Loucy (cell line): ENCODE results near the gene GIT1.

Experiments
- H2AFZ ChIP-seq: fragments of 200-600 bp; sonication (generic); 2 replicates; pipeline ENCODE4 v1.6.0; 2016; ENCODE audit warnings: antibody characterized with exemption, mild to moderate bottlenecking, low read length, moderate library complexity
- H3F3A ChIP-seq: fragments of 200-600 bp; 2 replicates; pipeline ENCODE4 v1.6.0; 2016; ENCODE audit warnings: antibody characterized with exemption, low read depth, mild to moderate bottlenecking
- H3K27me3 ChIP-seq: fragments of 200-600 bp; sonication (generic); 2 replicates; pipeline ENCODE4 v1.6.1; 2014; ENCODE audit warnings: low read length, mild to moderate bottlenecking; ENCODE audit not compliant: insufficient read depth, poor library complexity, severe bottlenecking
- H3K36me3 ChIP-seq: fragments of 200-600 bp; sonication (generic); 2 replicates; pipeline ENCODE4 v1.6.1; 2016; ENCODE audit warnings: low read length; ENCODE audit not compliant: insufficient read depth
- H3K4me1 ChIP-seq: fragments of 200-600 bp; sonication (generic); 2 replicates; pipeline ENCODE4 v1.5.1; 2014; ENCODE audit warnings: low read length, mild to moderate bottlenecking; ENCODE audit not compliant: insufficient read depth, poor library complexity, severe bottlenecking
- H3K4me2 ChIP-seq: fragments of 200-600 bp; sonication (generic); 2 replicates; pipeline ENCODE4 v1.6.0; 2014; ENCODE audit warnings: antibody characterized with exemption, low read length, low read depth, mild to moderate bottlenecking; ENCODE audit not compliant: poor library complexity, severe bottlenecking
- H3K4me3 ChIP-seq: fragments of 200-600 bp; sonication (generic); 2 replicates; pipeline ENCODE4 v1.5.1; 2014; ENCODE audit warnings: low read length, mild to moderate bottlenecking, mixed read lengths; ENCODE audit not compliant: poor library complexity, severe bottlenecking
- H3K79me2 ChIP-seq: fragments of 200-600 bp; sonication (generic); 2 replicates; pipeline ENCODE4 v1.6.1; 2014; ENCODE audit warnings: low read length; ENCODE audit not compliant: insufficient read depth
- H3K9ac ChIP-seq: fragments of 200-600 bp; sonication (generic); 2 replicates; pipeline ENCODE4 v1.6.0; 2014; ENCODE audit warnings: mild to moderate bottlenecking, low read depth, low read length, moderate library complexity; ENCODE audit not compliant: poor library complexity, severe bottlenecking
- H3K9me2 ChIP-seq: fragments of 200-600 bp; sonication (generic); replicated peaks from 2 replicates; pipeline ENCODE4 v1.6.1; 2016; ENCODE audit warnings: low read depth, low read length, mixed read lengths
- H3K9me3 ChIP-seq: fragments of 200-600 bp; sonication (generic); 2 replicates; pipeline ENCODE4 v1.6.1; 2014; ENCODE audit warnings: mild to moderate bottlenecking, antibody characterized with exemption, low read length, low read depth; ENCODE audit not compliant: insufficient read depth
- H4K20me1 ChIP-seq: fragments of 200-600 bp; sonication (generic); 2 replicates; pipeline ENCODE4 v1.6.0; 2014; ENCODE audit warnings: antibody characterized with exemption, low read length, mild to moderate bottlenecking; ENCODE audit not compliant: insufficient read depth, poor library complexity, severe bottlenecking
- CTCF ChIP-seq: fragments of 200-600 bp; sonication (generic); conservative IDR thresholded peaks from 2 replicates; pipeline ENCODE4 v1.5.1; 2014; ENCODE audit warnings: mild to moderate bottlenecking, antibody characterized with exemption, low read length
- EZH2phosphoT487 ChIP-seq: fragments of 200-600 bp; IDR thresholded peaks from 2 replicates; pipeline ENCODE4 v1.6.1; 2018; ENCODE audit warnings: antibody characterized with exemption, mild to moderate bottlenecking, moderate library complexity, borderline replicate concordance

The GIT1 gene

GRCh38 chr17:29613856-29614255 lies 24.4 kb upstream of the GIT1 start:
- Histone ChIP-seq H3K9me3 (no peaks in the 10 kb centered on the region), H3K27me3 (no peaks in the 10 kb centered on the region), H3F3A (no peaks in the 10 kb centered on the region), H3K79me2 (no peaks in the 10 kb centered on the region), H4K20me1 (no peaks in the 10 kb centered on the region), H2AFZ (no peak overlapping the region), H3K4me1 (peaks cover 7% of the 10 kb centered on the region), H3K36me3 (no peaks in the 10 kb centered on the region), H3K9ac (no peak overlapping the region), H3K9me2 (no peaks in the 10 kb centered on the region), H3K4me2 (no peak overlapping the region), H3K4me3 (no peak overlapping the region)
- TF ChIP-seq CTCF (no peak), EZH2phosphoT487 (no peak)

- H4K20me1 ChIP-seq: no peaks in the 10 kb centered on the region
- H3K4me3 ChIP-seq: no peak overlapping the region
- no peaks in the 10 kb centered on the region for H3K36me3 ChIP-seq
- H3F3A ChIP-seq: no peaks in the 10 kb centered on the region
- no peak for TF ChIP-seq CTCF
- no peak for TF ChIP-seq EZH2phosphoT487
- no peak overlapping the region for H3K4me2 ChIP-seq
- H3K27me3 ChIP-seq: no peaks in the 10 kb centered on the region
- no peak overlapping the region for H3K9ac ChIP-seq
- H3K4me1 ChIP-seq: peaks cover 7% of the 10 kb centered on the region
- H2AFZ ChIP-seq: no peak overlapping the region
- H3K9me3 ChIP-seq: no peaks in the 10 kb centered on the region
- H3K79me2 ChIP-seq: no peaks in the 10 kb centered on the region
- H3K9me2 ChIP-seq: no peaks in the 10 kb centered on the region
Observed at GRCh38 chr17:29613352-29613837, 23.9 kb upstream of the GIT1 start.

GRCh38 chr17:29612404-29613280 lies 23.2 kb upstream of the GIT1 start:
- Histone ChIP-seq H3K4me1 (peaks cover 5% of the 10 kb centered on the region), H3K9me2 (no peaks in the 10 kb centered on the region), H3K9me3 (no peaks in the 10 kb centered on the region), H3F3A (no peaks in the 10 kb centered on the region), H3K4me3 (no peak overlapping the region), H4K20me1 (no peaks in the 10 kb centered on the region), H3K36me3 (no peaks in the 10 kb centered on the region), H3K9ac (no peak overlapping the region), H3K79me2 (no peaks in the 10 kb centered on the region), H3K27me3 (no peaks in the 10 kb centered on the region), H2AFZ (no peak overlapping the region), H3K4me2 (no peak overlapping the region)
- TF ChIP-seq CTCF: no peak
- no peak for TF ChIP-seq EZH2phosphoT487
